ENCODE measurements around the gene DPM3.
"Not testable (repeated sequence)": the region's sequence is repeated elsewhere in the genome, so short reads cannot be mapped to it uniquely, and the experiment has no call there.

The DPM3 gene

GRCh38 chr1:155175927-155176371, 35.6 kb upstream of the DPM3 start:
- in situ Hi-C loops (cut with MboI; ENCODE audit: low sequenced_read_pairs) = loop anchor here (10.0 kb wide), 1 partner anchor 419 kb away; no protein-coding TSS in a partner anchor

- in situ Hi-C loops (cut with MboI; ENCODE audit: low sequenced_read_pairs) = loop anchor here (10.0 kb wide), 1 partner anchor 419 kb away; no protein-coding TSS in a partner anchor
Measured at GRCh38 chr1:155175281-155175926, 35.1 kb upstream of the DPM3 start.

GRCh38 chr1:155174324-155175280, 34.3 kb upstream of the DPM3 start:
- in situ Hi-C loops (cut with MboI; ENCODE audit: low sequenced_read_pairs) = loop anchor here (5.0 to 10.0 kb wide), 2 partner anchors 82 to 420 kb away; no protein-coding TSS in a partner anchor

- in situ Hi-C loops (cut with MboI; ENCODE audit: low sequenced_read_pairs) = loop anchor here (5.0 to 10.0 kb wide), 2 partner anchors 81 to 421 kb away; no protein-coding TSS in a partner anchor
Measured at GRCh38 chr1:155173478-155174323, 33.4 kb upstream of the DPM3 start, which contains the start of gene TRIM46. Gene TRIM46, plus strand, starts transcription at chr1:155173849. Its CDS starts 118 bp downstream, at chr1:155173967.

GRCh38 chr1:155172732-155173477, 32.6 kb upstream of the DPM3 start, which contains the start of gene KRTCAP2:
Gene KRTCAP2, minus strand, starts transcription at chr1:155173304. Its CDS starts 80 bp downstream, at chr1:155173224.
- in situ Hi-C loops (cut with MboI; ENCODE audit: low sequenced_read_pairs) = loop anchor here (5.0 to 10.0 kb wide), 2 partner anchors 81 to 422 kb away; no protein-coding TSS in a partner anchor

- in situ Hi-C loops (cut with MboI; ENCODE audit: low sequenced_read_pairs) = loop anchor here (5.0 to 10.0 kb wide), 2 partner anchors 80 to 423 kb away; no protein-coding TSS in a partner anchor
Measured at GRCh38 chr1:155171836-155172731, 31.8 kb upstream of the DPM3 start.

- in situ Hi-C loops (cut with MboI; ENCODE audit: low sequenced_read_pairs) = loop anchor here (5.0 to 10.0 kb wide), 2 partner anchors 79 to 424 kb away; no protein-coding TSS in a partner anchor
Measured at GRCh38 chr1:155170806-155171205, 30.5 kb upstream of the DPM3 start.

- in situ Hi-C loops (cut with MboI; ENCODE audit: low sequenced_read_pairs) = loop anchor here (5.0 to 10.0 kb wide), 2 partner anchors 78 to 425 kb away; no protein-coding TSS in a partner anchor
Measured at GRCh38 chr1:155170101-155170785, 29.9 kb upstream of the DPM3 start.

- in situ Hi-C loops (cut with MboI; ENCODE audit: low sequenced_read_pairs) = no loop called here
Measured at GRCh38 chr1:155169541-155169940, 29.2 kb upstream of the DPM3 start.

GRCh38 chr1:155168456-155169210, 28.3 kb upstream of the DPM3 start:
- in situ Hi-C loops (cut with MboI; ENCODE audit: low sequenced_read_pairs) = no loop called here

GRCh38 chr1:155168105-155168445, 27.7 kb upstream of the DPM3 start:
- in situ Hi-C loops (cut with MboI; ENCODE audit: low sequenced_read_pairs) = not testable (repeated sequence)

DNA sequence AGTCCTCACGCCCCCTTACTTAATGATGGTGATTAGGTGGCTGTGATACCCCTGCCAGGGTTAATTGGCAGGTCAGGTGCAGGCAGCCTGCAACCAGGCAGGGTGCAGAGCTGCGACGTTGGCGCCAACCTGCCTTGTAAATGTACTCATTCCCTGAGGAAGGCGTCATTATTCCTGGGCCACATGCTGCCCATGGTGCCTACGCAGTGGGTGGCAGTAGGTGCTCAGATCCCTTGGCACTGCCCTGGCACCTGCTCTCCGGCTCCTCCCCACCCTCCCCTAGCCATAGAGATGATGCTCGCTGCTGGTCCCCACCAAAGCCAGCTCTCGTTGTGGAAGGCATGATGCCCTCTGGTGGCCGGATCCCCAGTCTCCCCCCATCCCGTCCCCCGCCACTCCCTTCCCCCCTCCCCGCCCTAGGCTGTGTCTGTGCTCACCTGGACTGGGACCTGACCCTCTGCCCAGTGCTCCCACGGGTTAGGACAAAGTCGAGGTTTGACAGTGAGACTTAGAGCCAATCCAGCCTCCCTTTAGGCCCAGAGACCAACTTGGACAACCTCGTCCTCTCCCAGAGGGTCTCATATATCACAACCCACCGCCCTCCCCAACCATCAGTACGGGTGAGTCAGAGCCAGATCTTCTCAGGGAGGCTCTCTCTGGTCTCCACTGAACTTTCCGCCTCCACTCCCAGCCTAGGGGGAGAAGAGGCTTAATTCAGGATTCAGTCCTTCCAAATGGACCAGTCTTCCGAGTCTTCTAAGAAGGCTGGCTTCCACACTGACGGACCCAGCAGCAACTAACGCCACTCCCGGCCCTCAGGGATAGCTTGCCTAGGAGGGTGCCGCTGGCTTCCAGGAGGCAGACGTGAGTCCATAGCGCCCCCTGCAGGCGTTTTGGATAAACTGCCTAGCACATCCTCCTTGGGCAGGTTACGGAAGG, 27.1 kb upstream of the DPM3 start:
- in situ Hi-C loops (cut with MboI; ENCODE audit: low sequenced_read_pairs) = no loop called here

DNA sequence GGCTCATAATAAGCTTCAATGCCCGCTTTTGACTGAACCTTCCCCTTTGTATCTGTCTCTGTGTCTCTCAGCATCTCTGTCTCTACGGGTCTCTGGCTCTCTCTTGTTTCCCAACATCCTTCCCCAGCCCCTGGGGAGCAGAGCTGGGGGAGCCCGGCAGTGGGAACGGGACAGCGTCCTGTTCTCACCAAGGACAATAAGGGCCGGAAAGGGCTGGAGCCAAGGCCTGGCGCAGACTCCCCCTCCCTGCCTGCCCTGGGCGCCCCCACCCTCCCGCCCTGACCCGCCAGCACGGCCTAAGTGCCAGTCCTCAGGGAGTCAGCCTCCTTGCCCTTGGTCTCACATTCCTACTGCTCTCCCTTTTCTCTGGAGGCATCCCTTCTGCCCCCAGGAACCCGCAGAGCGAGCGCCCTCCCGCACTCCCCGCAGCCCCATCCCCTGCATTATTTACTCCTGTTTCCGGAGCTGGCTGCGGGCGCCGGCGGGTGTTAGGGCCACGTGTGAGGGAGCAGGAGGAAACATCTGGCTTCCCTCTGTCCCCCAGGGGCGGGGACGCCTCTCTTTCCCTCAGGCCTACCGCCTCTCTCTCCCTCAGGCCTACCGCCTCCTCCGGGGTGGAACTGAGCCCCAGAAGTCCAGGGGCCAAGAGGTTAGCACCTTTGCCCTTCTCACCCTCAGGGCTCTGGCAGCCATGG, 26.3 kb upstream of the DPM3 start:
- in situ Hi-C loops (cut with MboI; ENCODE audit: low sequenced_read_pairs) = no loop called here

DNA sequence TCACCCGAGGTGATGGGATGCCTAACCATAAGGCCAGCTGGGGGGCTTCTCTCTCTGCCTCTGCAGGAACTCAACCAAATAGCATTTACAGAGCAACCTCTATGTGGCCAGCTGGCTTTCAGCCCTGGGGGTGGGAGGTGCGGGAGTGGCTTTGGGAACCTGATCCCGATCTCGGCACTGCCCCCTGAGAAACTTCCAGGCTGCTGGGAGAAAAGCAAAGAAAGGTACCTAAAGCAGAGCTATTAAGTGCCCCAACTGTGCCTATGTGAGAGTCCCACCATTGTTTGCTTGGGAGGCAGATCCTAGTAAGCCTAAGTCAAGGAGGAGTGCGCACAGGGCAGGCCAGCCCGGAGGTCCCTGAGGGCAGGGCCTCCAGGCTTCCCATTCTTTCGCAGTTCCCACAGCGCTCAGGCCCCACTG, 25.7 kb upstream of the DPM3 start:
- in situ Hi-C loops (cut with MboI; ENCODE audit: low sequenced_read_pairs) = no loop called here

DNA sequence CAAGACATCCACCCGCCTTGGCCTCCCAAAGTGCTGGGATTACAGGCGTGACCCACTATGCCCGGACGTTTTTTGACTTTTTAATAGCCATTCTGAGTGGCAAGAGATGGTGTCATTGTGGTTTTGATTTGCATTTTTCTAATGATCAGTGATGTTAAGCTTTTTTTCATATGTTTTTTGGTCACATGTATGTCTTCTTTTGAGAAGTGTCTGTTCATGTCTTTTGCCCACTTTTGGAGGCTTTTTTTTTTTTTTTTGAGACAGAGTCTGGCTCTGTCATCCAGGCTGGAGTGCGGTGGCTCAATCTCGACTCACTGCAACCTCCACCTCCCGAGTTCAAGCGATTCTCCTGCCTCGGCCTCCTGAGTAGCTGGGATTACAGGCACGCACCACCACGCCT, 24.3 kb upstream of the DPM3 start:
- in situ Hi-C loops (cut with MboI; ENCODE audit: low sequenced_read_pairs) = not testable (repeated sequence)
